ENCODE data around the gene MAP7D3. TPM values are rescaled to one million over a fixed set of nuclear protein-coding genes. Genes with fewer than 3 reads are reported as not detected.

Gene MAP7D3
- total RNA-seq, 1 donor from 2014 or later, result 29.1 TPM

GRCh38 chrX:136163689-136164088 lies 87.5 kb downstream of the MAP7D3 start:
- Mint-ChIP-seq H3K9me3 (no peaks in the 10 kb centered on the region), H3K4me1 (ENCODE audit: low read depth) (no peaks in the 10 kb centered on the region), H3K27me3 (ENCODE audit: insufficient read depth) (no peaks in the 10 kb centered on the region), H3K27ac (no peak overlapping the region), H3K4me3 (no peak overlapping the region), H3K36me3 (ENCODE audit: low read depth) (no peaks in the 10 kb centered on the region)
- intact Hi-C loops (cut with micrococcal nuclease), result loop anchor here (5.0 kb wide), 1 partner anchor 39 kb away; no protein-coding TSS in a partner anchor
- DNase-seq (ENCODE audit: low spot score), result no peak

Other genes with a start within 250 kb of the MAP7D3 start
- gene FHL1, start 103.9 kb downstream of the MAP7D3 start, total RNA-seq, result 8.5 and 8.7 TPM in 2 replicates
- gene ADGRG4, start 49.6 kb upstream of the MAP7D3 start, total RNA-seq, result not detected in 2 replicates
- gene BRS3, start 236.5 kb upstream of the MAP7D3 start, total RNA-seq, result not detected in 2 replicates
- 50.2 and 54.2 TPM in 2 replicates for gene HTATSF1, start 246.2 kb upstream of the MAP7D3 start, total RNA-seq